H9 (cell line): ENCODE data around the gene PNKD. TPM values are rescaled to one million over a fixed set of nuclear protein-coding genes. Genes with fewer than 3 reads are reported as not detected.
"Not testable (repeated sequence)": the region's sequence is repeated elsewhere in the genome, so short reads cannot be mapped to it uniquely, and the experiment has no call there.

Experiments used
- DNase-seq: peaks from one replicate; pipeline ENCODE4 v3.0.0-alpha.2; 2017
- H2AFZ ChIP-seq: one replicate; pipeline ENCODE4 v1.6.1; 2013; ENCODE audit warnings: mild to moderate bottlenecking, low read length, control low read depth, moderate library complexity
- H2AK5ac ChIP-seq: 2 replicates; pipeline ENCODE4 v1.6.1; 2013; ENCODE audit warnings: low read length, control low read depth, mixed read lengths; ENCODE audit not compliant: insufficient read length
- H2BK120ac ChIP-seq: one replicate; pipeline ENCODE4 v1.6.1; 2013; ENCODE audit warnings: low read depth, mild to moderate bottlenecking, low read length, control low read depth, inconsistent platforms; ENCODE audit not compliant: poor library complexity, severe bottlenecking
- H2BK12ac ChIP-seq: 2 replicates; pipeline ENCODE4 v1.6.1; 2013; ENCODE audit warnings: low read length, control low read depth, mixed read lengths, low read depth; ENCODE audit not compliant: insufficient read length
- H2BK15ac ChIP-seq: 2 replicates; pipeline ENCODE4 v1.6.1; 2013; ENCODE audit warnings: low read depth, low read length, control low read depth
- H2BK20ac ChIP-seq: one replicate; pipeline ENCODE4 v1.6.1; 2013; ENCODE audit warnings: low read depth, mild to moderate bottlenecking, low read length, control low read depth, inconsistent platforms; ENCODE audit not compliant: poor library complexity, severe bottlenecking
- H2BK5ac ChIP-seq: 2 replicates; pipeline ENCODE4 v1.6.1; 2013; ENCODE audit warnings: low read length, control low read depth, mixed read lengths; ENCODE audit not compliant: insufficient read length
- H3K14ac ChIP-seq: 2 replicates; pipeline ENCODE4 v1.6.1; 2013; ENCODE audit warnings: low read length, control low read depth; ENCODE audit not compliant: insufficient read depth
- H3K18ac ChIP-seq: 2 replicates; pipeline ENCODE4 v1.6.1; 2013; ENCODE audit warnings: low read depth, mild to moderate bottlenecking, mixed read lengths, low read length, control low read depth; ENCODE audit not compliant: insufficient read length
- H3K23ac ChIP-seq: 2 replicates; pipeline ENCODE4 v1.6.1; 2013; ENCODE audit warnings: low read length, control low read depth, mixed read lengths, low read depth; ENCODE audit not compliant: insufficient read length
- H3K23me2 ChIP-seq: 2 replicates; pipeline ENCODE4 v1.6.1; 2013; ENCODE audit warnings: low read depth, mild to moderate bottlenecking, mixed read lengths, low read length, control low read depth; ENCODE audit not compliant: insufficient read length, poor library complexity, severe bottlenecking
- H3K27ac ChIP-seq: 2 replicates; pipeline ENCODE4 v1.5.1; 2013; ENCODE audit warnings: low read length, control low read depth, mixed read lengths, low read depth; ENCODE audit not compliant: insufficient read length
- H3K27me3 ChIP-seq: 2 replicates; pipeline ENCODE4 v1.6.1; 2013; ENCODE audit warnings: low read length, control low read depth, inconsistent platforms; ENCODE audit not compliant: insufficient read depth
- H3K4ac ChIP-seq: 2 replicates; pipeline ENCODE4 v1.6.1; 2013; ENCODE audit warnings: low read depth, mild to moderate bottlenecking, control low read depth, inconsistent platforms, low read length, moderate library complexity
- H3K4me1 ChIP-seq: 2 replicates; pipeline ENCODE4 v1.6.1; 2013; ENCODE audit warnings: low read length, control low read depth, inconsistent platforms; ENCODE audit not compliant: insufficient read depth
- H3K4me2 ChIP-seq: 2 replicates; pipeline ENCODE4 v1.6.1; 2013; ENCODE audit warnings: low read length, control low read depth, mixed read lengths; ENCODE audit not compliant: insufficient read length, insufficient read depth
- H3K56ac ChIP-seq: 2 replicates; pipeline ENCODE4 v1.6.1; 2013; ENCODE audit warnings: low read depth, mild to moderate bottlenecking, mixed read lengths, low read length, control low read depth; ENCODE audit not compliant: insufficient read length
- H3K79me1 ChIP-seq: 2 replicates; pipeline ENCODE4 v1.6.1; 2013; ENCODE audit warnings: low read depth, mild to moderate bottlenecking, moderate library complexity, low read length, control low read depth, inconsistent platforms; ENCODE audit not compliant: insufficient read depth, poor library complexity, severe bottlenecking
- H3K79me2 ChIP-seq: 2 replicates; pipeline ENCODE4 v1.6.1; 2013; ENCODE audit warnings: low read length, control low read depth, inconsistent platforms; ENCODE audit not compliant: insufficient read depth
- H3K9ac ChIP-seq: 2 replicates; pipeline ENCODE4 v1.6.1; 2013; ENCODE audit warnings: low read length, control low read depth, mixed read lengths; ENCODE audit not compliant: insufficient read length; ENCODE audit errors: extremely low read depth
- H3K9me3 ChIP-seq: one replicate; pipeline ENCODE4 v1.6.1; 2013; ENCODE audit warnings: low read depth, low read length, inconsistent platforms; ENCODE audit not compliant: control insufficient read depth
- H3T11ph ChIP-seq: one replicate; pipeline ENCODE4 v1.6.1; 2013; ENCODE audit warnings: mild to moderate bottlenecking, low read length, control low read depth, inconsistent platforms
- H4K20me1 ChIP-seq: one replicate; pipeline ENCODE4 v1.6.1; 2013; ENCODE audit not compliant: control insufficient read depth, insufficient read length, insufficient read depth
- H4K5ac ChIP-seq: 2 replicates; pipeline ENCODE4 v1.6.1; 2013; ENCODE audit warnings: low read depth, mild to moderate bottlenecking, mixed read lengths, low read length, control low read depth; ENCODE audit not compliant: insufficient read length
- H4K8ac ChIP-seq: replicated peaks from 2 replicates; pipeline ENCODE4 v1.6.1; 2013; ENCODE audit warnings: low read length, control low read depth, mixed read lengths, low read depth; ENCODE audit not compliant: insufficient read length
- H4K91ac ChIP-seq: 2 replicates; pipeline ENCODE4 v1.6.1; 2013; ENCODE audit warnings: low read depth, mild to moderate bottlenecking, moderate library complexity, mixed read lengths, low read length, control low read depth; ENCODE audit not compliant: insufficient read length
- H3K27ac Mint-ChIP-seq, 3 experiments: 2 replicates in 2 of 3; 3 replicates in 1 of 3; pipeline ENCODE4 v1.8.0; 2020 to 2021; ENCODE audit warnings: mixed read lengths in 3 of 3, mild to moderate bottlenecking in 1 of 3, moderate library complexity in 1 of 3
- H3K27me3 Mint-ChIP-seq: 2 replicates; pipeline ENCODE4 v1.8.0; 2021; ENCODE audit warnings: low read depth, mild to moderate bottlenecking, moderate library complexity, mixed read lengths
- H3K36me3 Mint-ChIP-seq, 3 experiments: 2 replicates in 2 of 3; 3 replicates in 1 of 3; pipeline ENCODE4 v1.8.0; 2020 to 2021; ENCODE audit warnings: low read depth in 3 of 3, mixed read lengths in 3 of 3; ENCODE audit not compliant: insufficient read depth in 1 of 3
- H3K4me1 Mint-ChIP-seq, 2 experiments: 2 replicates each; pipeline ENCODE4 v1.8.0; 2020; ENCODE audit warnings: mixed read lengths in 2 of 2
- H3K4me3 Mint-ChIP-seq, 2 experiments: 2 replicates in 1 of 2; 3 replicates in 1 of 2; pipeline ENCODE4 v1.8.0; 2020 to 2021; ENCODE audit warnings: mild to moderate bottlenecking in 2 of 2, mixed read lengths in 2 of 2, moderate library complexity in 1 of 2
- H3K9me3 Mint-ChIP-seq, 2 experiments: 2 replicates in 1 of 2; 3 replicates in 1 of 2; pipeline ENCODE4 v1.8.0; 2020; ENCODE audit warnings: mild to moderate bottlenecking in 2 of 2, mixed read lengths in 2 of 2, moderate library complexity in 1 of 2
- WGBS: extraction: QIAGEN DNeasy Blood & Tissue Kit; methylation state at CpG from one replicate; pipeline ENCODE4 v1.1.7; 2013; ENCODE audit warnings: missing lambda C conversion rate, low lambda C conversion rate, mixed read lengths; ENCODE audit not compliant: insufficient read length; ENCODE audit errors: extremely low coverage; 5-methylcytosine and 5-hydroxymethylcytosine counted together
- total RNA-seq: library from RNA; stranded (reverse); gene quantifications from 2 replicates; pipeline ENCODE4 v1.2.1, GENCODE V29; 2021
- TF ChIP-seq, protein P1 (sequence below): fragments of 200-600 bp; sonication (generic); conservative IDR thresholded peaks from 3 replicates; pipeline ENCODE4 v1.8.0; 2021; ENCODE audit warnings: antibody characterized with exemption, mild to moderate bottlenecking

The PNKD gene
- total RNA-seq, 1 experiment from 2014 or later, result 31.6 TPM

DNA sequence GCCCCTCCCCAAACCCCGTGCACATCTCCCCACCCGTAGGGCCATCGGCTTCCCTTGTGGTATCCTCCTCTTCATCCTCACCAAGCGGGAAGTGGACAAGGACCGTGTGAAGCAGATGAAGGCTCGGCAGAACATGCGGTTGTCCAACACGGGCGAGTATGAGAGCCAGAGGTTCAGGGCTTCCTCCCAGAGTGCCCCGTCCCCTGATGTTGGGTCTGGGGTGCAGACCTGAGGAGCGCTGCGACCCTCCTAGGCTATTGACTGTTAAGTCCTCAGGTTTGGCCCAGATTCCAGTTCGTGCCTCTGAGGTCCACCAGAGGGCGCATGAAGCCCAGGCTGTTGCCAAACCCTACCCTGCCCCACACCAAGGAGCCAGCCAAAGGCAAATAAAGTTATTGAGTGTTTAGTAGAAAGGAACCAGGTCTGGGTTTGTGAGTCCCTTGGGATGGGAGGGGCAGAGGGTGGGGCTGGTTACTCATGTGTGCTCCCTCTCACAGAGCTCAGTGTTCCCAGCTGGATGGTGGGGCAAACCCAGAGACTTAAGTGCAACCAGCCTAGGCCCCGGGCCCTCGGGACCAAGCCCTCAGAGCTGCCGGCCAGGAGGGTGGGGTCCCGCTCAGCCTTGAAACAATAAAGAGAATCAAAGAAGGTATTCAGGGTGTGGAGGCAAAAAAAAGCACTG, 2.4 kb downstream of the PNKD start:
- Histone ChIP-seq H3K23ac (no peak overlapping the region), H3K4ac (no peak overlapping the region), H2AFZ (no peak overlapping the region), H3T11ph (no peak overlapping the region), H3K79me2 (no peaks in the 10 kb centered on the region), H2BK12ac (no peak overlapping the region), H3K14ac (no peak overlapping the region), H3K9ac (no peak overlapping the region), H3K9me3 (no peaks in the 10 kb centered on the region), H4K5ac (no peak overlapping the region), H3K56ac (no peak overlapping the region), H2BK120ac (no peak overlapping the region), H4K91ac (no peak overlapping the region), H3K18ac (no peak overlapping the region), H2AK5ac (no peak overlapping the region), H3K79me1 (no peaks in the 10 kb centered on the region), H3K23me2 (peaks cover 9% of the 10 kb centered on the region), H2BK15ac (no peak overlapping the region), H4K20me1 (no peaks in the 10 kb centered on the region), H2BK20ac (no peak overlapping the region), H3K27me3 (no peaks in the 10 kb centered on the region), H3K4me1 (no peaks in the 10 kb centered on the region), H3K27ac (no peak overlapping the region), H2BK5ac (no peak overlapping the region), H4K8ac (no peak overlapping the region), H3K4me2 (no peak overlapping the region)
- TF ChIP-seq, protein P1, sequence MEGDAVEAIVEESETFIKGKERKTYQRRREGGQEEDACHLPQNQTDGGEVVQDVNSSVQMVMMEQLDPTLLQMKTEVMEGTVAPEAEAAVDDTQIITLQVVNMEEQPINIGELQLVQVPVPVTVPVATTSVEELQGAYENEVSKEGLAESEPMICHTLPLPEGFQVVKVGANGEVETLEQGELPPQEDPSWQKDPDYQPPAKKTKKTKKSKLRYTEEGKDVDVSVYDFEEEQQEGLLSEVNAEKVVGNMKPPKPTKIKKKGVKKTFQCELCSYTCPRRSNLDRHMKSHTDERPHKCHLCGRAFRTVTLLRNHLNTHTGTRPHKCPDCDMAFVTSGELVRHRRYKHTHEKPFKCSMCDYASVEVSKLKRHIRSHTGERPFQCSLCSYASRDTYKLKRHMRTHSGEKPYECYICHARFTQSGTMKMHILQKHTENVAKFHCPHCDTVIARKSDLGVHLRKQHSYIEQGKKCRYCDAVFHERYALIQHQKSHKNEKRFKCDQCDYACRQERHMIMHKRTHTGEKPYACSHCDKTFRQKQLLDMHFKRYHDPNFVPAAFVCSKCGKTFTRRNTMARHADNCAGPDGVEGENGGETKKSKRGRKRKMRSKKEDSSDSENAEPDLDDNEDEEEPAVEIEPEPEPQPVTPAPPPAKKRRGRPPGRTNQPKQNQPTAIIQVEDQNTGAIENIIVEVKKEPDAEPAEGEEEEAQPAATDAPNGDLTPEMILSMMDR, result peak; percentile 92
- no peak overlapping the region for H3K27ac Mint-ChIP-seq
- no peaks in the 10 kb centered on the region for H3K9me3 Mint-ChIP-seq
- no peaks in the 10 kb centered on the region; the same call in 1 of the 2 replicates for H3K27me3 Mint-ChIP-seq
- DNase-seq, result peak; percentile 86
- WGBS, result no CpG with 5 or more reads among the region's 18 CpGs
- peaks cover 6 to 43% (median 36%) of the 10 kb centered on the region in 3 experiments for H3K36me3 Mint-ChIP-seq
- H3K4me3 Mint-ChIP-seq, result peak overlapping the region; percentile 58 to 80; a peak in 3 of 5 replicates
- peaks cover 18 to 21% of the 10 kb centered on the region in 2 experiments for H3K4me1 Mint-ChIP-seq

DNA sequence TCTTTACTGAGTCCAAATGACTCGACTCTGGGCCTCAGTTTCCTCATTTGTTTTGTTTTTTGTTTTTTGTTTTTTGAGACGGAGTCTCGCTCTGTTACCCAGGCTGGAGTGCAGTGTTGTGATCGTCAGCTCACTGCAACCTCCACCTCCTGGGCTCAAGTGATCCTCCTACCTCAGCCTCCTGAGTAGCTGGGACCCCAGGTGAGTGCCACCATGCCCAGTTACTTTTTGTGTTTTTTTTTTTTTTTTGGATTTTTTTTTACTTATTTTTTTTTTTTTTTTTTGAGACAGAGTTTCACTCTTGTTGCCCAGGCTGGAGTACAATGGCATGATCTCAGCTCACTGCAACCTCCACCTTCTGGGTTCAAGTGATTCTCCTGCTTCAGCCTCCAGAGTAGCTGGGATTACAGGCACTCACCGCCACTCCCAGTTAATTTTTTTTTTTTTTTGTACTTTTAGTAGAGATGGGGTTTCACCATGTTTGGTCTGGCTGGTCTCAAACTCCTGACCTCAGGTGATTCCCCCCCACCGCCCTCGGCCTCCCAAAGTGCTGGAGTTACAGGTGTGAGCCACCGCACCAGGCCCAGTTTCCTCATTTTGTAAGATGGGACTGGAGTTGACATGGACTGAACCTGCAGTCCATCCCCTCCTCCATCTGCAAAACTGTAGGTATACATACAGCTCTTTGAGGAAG, 3.0 kb downstream of the PNKD start:
- H3K27ac Mint-ChIP-seq, H3K9ac ChIP-seq, H4K8ac ChIP-seq: not testable (repeated sequence)

More for the DNA sequence above, 3.0 kb downstream of the PNKD start:
- not testable (repeated sequence) for H3K4me1 ChIP-seq, H3K9me3 Mint-ChIP-seq, H3K4me3 Mint-ChIP-seq, H2BK12ac ChIP-seq, H2BK5ac ChIP-seq, H2AFZ ChIP-seq, H2BK15ac ChIP-seq, H3K27ac ChIP-seq, H3K9me3 ChIP-seq, H3K23ac ChIP-seq, DNase-seq, H3K23me2 ChIP-seq, H3K27me3 Mint-ChIP-seq, H3K56ac ChIP-seq, H4K5ac ChIP-seq, H3K27me3 ChIP-seq, H2AK5ac ChIP-seq, H3K4ac ChIP-seq, H3T11ph ChIP-seq, H3K4me2 ChIP-seq, H4K91ac ChIP-seq, H3K79me1 ChIP-seq, H3K79me2 ChIP-seq, H3K14ac ChIP-seq, H2BK120ac ChIP-seq, H2BK20ac ChIP-seq, H3K18ac ChIP-seq, H4K20me1 ChIP-seq
- no CpG with 5 or more reads among the region's 8 CpGs for WGBS
- peaks cover 18 to 21% of the 10 kb centered on the region in 2 experiments for H3K4me1 Mint-ChIP-seq
- H3K36me3 Mint-ChIP-seq, result peaks cover 6 to 42% (median 34%) of the 10 kb centered on the region in 3 experiments
